GM21619 (cell line): ENCODE results near the gene TRAF3IP1.
"Not testable (repeated sequence)": the region's sequence is repeated elsewhere in the genome, so short reads cannot be mapped to it uniquely, and the experiment has no call there.

Experiments used
- ATAC-seq: cut with Tn5 transposase; IDR thresholded peaks from one replicate; pipeline ENCODE4 v1.9.1; 2021; ENCODE audit not compliant: unreplicated experiment

The TRAF3IP1 gene

GRCh38 chr2:238405217-238405555, 84.9 kb downstream of the TRAF3IP1 start:
- not testable (repeated sequence) for ATAC-seq

DNA sequence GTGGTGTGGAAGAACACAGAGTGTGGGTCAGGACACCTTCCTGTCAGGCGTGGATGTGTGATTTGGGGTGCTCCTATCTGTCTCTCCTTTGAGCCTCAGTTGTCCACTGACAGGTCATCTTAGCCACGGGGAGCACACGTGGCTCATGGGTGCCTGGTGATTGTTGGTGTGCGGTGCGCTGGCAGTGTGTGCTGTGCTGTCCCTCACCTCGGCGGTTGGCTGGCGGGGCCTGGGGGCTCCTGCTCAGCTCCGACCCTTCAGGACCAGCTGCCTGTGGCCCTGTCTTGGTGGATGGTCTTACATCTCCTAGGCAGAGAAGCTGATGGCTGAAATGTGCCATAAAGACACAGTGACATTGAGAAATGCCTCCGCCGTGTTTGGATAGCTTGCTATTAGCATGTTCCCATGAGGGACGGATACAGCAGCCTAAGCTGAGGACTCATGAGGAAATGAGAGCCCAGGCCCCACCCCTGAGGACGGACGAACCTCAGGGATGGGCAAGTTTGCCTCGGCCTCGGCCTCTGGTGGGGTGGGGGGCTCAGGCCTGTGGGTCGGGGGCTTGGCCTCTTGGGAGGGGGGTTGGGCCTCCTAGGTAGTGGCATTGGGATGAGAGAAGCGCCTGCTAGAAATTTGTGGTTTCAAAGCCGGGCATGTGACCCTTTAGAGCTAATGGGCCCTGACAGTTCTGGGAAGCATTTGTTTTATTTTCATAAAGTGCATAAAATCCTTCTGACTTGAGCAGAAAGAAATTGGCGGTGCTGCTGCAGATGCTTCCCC, 86.1 kb downstream of the TRAF3IP1 start:
- no peak for ATAC-seq

DNA sequence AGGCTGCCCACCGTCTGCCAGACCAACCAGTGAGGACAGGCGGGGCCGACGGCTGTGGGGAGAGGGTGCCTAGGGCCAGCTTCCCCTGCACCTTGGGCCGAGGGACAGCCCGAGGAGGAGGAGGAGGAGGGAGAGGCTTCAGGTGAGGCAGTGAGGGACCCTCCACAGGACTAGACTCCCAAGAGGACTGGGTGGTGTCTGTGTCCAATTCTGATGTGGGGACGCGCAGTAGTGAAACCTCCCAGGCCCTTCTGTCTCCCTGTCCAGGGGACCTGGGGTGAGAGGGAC, 86.6 kb downstream of the TRAF3IP1 start:
- ATAC-seq = no peak

DNA sequence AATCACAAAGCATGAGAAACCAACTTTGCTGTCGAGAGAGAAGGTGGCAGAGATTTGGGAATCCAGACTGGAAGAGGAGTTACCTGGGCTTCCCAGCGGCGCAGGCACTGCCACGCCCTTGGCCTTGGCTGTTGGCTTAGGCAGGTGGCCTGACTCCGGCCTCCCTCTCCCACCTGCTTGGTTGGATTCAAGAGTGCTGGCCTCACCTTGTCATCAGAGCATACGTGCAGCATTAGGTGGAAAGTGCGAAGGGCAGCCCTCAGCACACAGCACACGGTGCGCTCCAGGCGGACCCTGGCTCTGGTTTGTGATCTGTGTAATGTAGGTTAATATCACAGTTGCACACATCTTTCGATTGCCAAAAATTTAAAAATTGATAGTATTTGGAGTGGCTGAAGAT, 87.2 kb downstream of the TRAF3IP1 start:
- ATAC-seq = no peak

DNA sequence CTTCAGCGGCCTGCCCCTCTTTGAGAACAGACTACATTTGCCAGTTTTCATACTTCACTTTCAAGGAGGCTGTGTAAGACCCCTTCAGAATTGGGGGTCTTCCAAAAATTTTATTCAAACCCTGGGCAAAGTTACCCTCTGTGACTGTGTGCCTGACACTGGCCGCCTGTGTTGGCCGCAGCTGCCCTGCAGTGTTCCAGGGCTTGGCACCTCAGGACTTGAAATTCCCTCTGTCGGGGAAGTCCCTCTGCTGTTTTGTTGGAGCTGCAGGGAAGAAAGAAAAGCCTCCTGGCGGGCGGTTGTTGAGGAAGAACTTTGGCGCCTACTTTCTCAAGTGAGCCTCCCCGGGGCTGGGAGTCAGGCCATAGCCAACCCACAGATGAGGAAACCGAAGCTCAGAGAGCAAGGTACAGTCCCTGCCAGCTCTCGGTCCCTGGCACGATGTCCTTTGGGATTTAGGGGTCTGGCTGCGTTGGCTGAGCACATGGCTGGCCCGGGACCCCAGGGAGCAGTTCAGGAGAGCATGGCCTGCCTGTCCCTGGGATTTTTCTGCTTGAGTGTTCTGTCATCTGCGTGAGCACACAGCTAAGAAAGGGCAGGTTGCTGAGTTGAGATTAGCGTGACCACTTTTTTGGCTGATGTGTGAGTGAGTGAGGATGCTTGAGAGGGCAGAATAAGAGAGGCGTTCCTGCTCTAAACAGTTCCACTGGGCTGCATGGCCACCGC, 88.5 kb downstream of the TRAF3IP1 start:
- no peak for ATAC-seq

DNA sequence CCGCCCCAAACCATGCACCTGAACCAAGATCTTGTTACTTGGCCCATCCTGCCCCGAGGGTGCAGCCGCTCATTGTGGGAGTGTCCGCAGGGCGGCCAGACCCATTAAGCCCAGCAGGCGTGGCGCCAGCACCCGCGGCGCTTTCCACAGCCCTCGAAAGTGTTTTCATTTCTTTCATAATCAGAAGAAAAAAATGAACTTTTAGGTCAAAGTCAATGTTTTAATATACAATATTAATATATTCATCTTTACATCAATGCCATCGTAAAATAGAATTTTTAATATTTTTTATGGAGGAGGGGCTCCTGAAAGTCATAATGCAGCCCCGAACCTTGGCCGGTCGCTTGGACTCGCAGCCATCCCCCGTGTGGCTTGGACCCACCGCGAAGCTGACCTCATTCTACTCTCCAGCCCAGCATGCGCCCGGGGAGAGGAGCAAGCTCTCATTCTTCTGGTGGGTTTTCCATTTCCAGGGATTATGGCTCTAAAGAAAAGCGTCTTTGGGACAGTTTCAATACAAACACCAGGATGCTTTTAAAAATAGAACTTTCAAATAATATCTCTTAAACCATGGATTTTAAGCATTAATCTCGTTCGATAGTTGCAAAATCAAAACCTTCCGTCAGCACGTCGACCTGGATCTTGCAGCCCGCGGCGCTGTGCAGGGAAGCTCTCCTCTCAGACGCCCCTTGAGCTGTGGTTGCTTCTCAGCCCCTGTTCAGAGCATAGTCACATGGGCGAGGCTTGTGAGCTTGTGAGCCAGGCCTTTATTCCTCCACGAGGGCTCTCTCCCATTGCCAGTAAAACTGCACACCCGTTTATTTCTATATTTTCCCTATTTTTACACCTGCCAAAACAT, 89.3 kb downstream of the TRAF3IP1 start:
- ATAC-seq = no peak

DNA sequence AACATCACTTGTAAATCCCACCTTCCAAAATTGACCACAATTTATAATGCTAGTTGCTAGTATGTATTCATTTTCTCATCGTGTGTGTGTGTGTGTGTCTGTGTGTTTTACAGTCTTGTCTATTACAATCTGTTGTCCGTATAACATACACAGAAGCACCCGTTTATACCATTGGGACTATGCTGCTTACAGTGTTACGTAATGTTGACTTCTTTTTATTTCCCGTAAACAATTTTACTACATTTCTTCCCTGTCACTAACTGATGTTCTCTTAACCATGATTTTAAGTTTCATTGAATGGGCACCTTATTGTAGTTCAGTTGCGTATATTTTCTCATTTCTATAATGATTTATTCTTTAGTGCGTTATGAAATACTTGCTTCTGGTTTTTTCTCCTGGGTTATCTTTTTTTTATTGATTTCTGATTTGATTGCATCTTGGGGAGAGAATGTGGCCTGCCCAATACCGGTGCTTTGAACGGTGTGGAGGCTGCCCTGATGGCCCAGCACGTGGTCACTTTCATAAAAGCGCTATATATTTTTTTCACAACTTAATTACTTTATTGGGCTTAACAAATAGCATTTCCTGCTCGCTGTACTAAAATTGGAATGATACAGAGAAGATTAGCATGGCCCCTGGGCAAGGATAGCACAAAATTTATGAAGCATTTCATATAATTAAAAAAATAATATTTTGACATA, 91.9 kb downstream of the TRAF3IP1 start:
- no peak for ATAC-seq

- no peak for ATAC-seq
Measured at GRCh38 chr2:238413368-238413767, 93.0 kb downstream of the TRAF3IP1 start.

- ATAC-seq = no peak
Measured at GRCh38 chr2:238415036-238415764, 94.9 kb downstream of the TRAF3IP1 start.

DNA sequence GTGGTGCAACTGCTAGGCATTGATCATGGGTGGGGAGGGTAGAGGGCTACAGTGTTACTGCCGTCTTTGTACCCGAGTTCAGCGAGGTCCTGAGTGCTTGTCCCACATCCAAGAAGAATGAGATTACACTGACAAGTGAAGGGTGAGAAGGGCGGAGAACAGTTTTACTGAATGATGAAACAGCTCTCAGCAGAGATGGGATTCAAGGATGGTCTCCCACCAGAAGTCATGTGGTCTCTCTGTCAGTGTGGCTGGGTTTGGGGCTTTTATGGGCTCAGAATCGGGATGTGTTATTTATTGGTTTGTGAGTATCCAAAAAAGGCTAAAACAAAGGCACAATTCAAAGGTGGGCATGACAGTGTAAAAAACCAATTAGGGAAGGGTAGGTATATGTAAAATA, 95.6 kb downstream of the TRAF3IP1 start:
- ATAC-seq = no peak

- no peak for ATAC-seq
Measured at GRCh38 chr2:238418196-238418998, 98.1 kb downstream of the TRAF3IP1 start.

GRCh38 chr2:238418999-238419546, 98.8 kb downstream of the TRAF3IP1 start:
- ATAC-seq = no peak

DNA sequence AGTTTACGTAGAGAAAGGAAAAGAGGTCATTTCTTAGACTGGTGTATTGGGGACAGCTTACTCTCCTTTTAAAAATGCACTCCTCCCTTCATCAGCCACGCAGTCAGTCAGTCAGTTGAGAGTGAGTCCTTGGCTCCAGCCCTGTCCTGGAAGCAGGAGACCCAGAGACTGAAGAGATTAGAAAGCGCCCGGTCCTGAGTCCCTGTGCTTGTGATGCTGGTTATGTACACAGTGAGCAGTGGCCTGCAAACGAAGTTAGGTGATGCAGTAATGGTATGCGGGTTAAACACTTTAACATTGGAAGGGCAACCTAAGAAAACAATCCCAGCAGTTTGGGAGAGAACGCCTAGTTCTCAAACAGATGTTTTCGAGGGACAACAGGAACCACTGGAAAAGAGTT, 100.1 kb downstream of the TRAF3IP1 start:
- ATAC-seq = no peak

DNA sequence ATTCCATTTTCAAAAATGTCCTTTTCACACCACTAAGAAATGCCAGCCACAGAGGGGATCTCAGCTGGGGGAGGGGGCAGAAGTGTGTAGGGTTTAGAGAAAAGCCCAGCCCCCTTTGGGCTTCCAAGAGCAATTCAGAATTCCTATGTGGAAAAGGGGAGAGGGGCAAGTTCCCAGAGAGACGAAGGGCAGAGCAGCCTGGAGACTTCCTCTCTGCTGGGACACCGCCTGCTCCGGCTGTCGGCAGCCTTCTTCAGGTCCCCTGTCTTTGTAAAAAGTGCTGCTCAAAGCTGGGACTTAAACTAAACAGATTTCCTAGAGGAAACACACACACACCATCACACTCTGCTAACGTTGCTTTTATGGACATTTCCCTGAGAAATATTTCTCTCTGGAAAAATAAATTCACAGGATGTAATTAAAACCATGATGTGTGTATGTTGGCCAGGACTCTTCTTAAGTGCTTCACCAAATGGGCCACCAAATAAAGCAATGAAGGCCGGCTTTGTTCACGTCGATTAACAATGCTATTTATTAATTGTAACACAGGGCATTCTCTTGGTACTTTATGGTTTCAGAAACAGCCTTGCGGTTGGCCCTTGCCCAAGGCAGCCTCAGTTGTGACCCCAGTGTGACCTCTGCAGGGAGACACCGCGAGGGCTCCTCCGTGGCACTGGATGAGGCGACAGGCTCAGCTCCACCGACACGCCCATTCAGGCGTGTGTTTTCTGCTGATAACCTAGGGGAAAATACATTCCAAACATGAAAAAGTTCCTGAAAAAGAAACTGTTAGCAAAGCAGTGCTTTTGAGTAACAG, 100.8 kb downstream of the TRAF3IP1 start:
- no peak for ATAC-seq

DNA sequence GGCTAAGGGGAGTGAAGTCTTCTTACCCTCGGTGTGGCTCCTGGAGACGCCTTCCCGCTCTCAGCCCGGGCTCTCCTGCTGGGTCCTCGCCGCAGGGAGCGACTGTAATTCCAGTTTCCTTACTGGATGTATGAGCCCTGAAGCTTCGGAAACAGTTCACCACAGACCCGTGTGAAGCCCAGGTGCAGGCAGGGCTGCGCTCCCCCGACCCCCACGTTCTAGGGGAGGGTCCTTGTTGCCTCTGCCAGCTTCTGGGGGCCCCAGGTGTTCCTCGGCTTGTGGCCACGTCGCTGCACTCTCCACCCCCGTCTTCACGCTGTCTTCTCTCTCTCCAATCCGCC, 101.3 kb downstream of the TRAF3IP1 start:
- no peak for ATAC-seq

GRCh38 chr2:238422285-238422684, 102.0 kb downstream of the TRAF3IP1 start:
- ATAC-seq = no peak

GRCh38 chr2:238422940-238423339, 102.6 kb downstream of the TRAF3IP1 start:
- no peak for ATAC-seq

- no peak for ATAC-seq
Measured at GRCh38 chr2:238423561-238424312, 103.4 kb downstream of the TRAF3IP1 start.
